GM21381 (cell line): ENCODE results near the gene KCNK4.
A peak's percentile ranks its signal among the peaks of the same experiment; 100 is the strongest.

Source experiments
- ATAC-seq: cut with Tn5 transposase; IDR thresholded peaks from one replicate; pipeline ENCODE4 v1.9.1; 2021; ENCODE audit warnings: mild to moderate bottlenecking, moderate library complexity; ENCODE audit not compliant: unreplicated experiment

The KCNK4 gene

DNA sequence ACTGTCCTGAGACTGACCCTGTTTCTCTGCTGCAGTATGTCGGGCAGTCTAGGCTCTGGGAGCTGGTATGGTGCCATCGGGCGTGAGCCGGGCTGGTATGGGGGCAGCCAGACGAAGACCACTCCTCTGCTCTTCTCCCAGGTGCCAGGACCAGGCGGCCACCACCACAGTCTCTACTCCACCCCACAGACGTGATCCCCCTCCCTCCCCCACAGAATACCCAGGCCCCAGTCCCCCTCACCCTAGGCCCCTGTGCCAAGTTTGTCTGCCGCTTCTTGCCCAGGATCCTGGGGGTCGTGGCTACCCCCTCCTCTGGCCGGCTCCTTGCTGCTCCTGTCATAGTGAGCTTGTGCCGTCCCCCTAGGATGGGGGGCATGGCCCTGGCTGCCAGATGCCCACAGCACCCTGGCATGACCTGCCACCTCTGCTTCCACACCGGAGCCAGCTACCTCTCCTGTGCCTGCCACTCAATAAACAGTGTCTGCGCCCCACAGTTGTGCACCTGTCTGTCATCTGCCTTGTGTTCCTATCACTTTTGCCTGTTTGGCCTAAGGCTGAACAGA lies 2.0 kb upstream of the KCNK4 start:
- ATAC-seq, result no peak

DNA sequence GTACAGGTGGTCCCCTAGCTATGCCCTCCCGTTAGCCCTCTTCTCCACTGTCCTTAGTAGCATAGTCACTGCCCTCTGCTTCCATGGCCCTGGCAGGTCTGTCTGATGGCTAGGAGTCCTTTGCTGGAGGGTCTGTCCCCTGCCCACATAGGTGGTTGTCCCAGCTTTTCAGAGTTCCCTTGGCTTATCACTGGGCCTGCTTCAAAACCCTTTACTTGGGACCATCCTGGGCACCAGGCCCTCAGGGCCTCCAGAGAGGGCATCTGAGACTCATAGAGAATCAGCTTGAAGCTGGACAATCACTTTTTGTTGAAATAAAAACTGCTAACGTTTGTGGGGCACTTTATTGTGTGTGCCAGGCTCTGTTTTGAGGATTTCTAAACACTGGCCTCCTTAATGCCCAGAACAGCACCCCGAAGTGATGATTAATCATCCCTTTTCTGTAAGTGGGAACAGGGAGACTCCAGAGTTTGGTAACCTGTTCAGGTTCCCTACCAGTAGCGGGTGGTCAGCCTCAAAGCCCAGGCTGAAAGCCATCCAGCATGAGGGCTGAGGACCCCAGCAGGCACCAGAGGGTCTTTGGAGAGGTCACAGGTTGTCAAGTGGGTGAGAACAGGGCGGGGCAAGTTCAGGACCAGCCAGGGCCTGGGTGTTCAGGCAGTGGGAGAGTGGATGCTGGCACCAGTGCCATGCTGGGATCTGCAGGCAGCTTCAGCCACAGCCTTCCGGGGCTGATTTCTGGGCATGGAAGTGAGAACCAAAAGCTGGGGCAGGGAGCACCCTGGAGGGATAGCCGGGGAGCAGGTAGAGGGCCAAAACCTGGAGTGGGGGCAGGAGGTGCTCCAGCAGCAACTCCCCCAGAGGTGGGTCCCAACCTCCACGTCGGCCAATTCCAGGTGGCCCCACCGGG lies 495 bp upstream of the KCNK4 start:
- ATAC-seq, result no peak

DNA sequence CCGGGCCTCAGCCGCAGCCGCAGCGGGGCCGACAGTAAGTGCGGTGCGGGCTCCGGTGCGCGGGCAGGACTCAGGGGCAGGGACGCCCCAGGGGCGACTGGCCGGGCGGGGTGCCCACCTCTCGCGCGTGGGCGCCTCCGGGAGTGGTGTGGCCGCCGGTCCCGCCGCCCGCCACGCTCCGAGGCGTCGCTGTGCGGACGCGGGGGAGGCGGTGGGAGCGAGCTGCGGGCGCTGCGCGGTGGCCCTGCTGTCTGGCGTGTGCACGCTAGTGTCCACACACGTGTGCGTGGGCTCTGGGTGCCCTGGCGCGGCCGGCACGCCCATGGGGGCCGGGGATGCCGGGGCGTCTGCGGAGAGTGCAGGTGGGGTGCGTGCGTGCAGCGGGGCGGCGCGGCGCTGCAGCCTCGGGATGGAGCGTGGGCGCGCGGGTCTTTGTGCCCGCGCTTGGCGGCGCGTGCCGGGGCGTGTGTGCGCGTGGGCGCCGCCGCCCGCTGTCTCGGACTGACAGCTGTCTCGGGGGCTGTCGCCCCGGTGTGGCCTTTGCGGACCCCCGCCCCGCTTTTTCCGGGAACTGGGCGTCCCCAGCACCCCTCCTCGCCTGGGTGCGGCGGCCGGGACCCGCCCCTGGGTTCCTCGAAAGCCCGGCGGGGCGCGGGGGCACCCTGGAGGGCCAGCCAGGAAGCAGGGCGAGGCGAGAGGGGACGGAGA lies 804 bp downstream of the KCNK4 start:
- no peak for ATAC-seq

DNA sequence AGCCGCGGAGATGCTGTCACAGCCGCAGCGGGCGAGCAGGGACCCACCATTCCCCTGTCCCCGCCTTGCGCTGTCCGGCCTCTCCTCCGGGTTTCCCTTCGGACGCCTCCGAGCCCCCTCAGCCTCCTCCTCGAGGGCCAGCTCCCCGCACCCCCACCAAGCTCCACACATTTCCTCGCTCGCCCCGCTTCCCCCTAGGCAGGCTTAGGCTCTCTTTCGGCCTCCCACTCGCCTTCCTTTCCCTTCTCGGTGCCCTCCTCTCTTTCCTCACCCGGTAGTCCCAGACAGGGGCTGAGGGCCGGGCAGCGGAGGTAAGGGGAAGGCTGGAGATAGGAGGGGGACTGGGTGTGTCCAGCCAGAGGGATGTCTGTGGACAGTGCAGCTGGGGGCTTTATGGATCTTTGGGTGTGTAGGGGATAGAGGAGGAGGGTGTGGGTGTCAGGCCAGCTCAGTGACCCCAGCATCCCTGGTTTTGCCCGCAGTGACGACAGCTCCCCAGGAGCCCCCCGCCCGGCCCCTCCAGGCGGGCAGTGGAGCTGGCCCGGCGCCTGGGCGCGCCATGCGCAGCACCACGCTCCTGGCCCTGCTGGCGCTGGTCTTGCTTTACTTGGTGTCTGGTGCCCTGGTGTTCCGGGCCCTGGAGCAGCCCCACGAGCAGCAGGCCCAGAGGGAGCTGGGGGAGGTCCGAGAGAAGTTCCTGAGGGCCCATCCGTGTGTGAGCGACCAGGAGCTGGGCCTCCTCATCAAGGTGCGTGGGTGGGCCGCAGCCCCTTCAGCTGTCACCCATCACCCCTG lies 1.6 kb downstream of the KCNK4 start:
- ATAC-seq, result no peak

DNA sequence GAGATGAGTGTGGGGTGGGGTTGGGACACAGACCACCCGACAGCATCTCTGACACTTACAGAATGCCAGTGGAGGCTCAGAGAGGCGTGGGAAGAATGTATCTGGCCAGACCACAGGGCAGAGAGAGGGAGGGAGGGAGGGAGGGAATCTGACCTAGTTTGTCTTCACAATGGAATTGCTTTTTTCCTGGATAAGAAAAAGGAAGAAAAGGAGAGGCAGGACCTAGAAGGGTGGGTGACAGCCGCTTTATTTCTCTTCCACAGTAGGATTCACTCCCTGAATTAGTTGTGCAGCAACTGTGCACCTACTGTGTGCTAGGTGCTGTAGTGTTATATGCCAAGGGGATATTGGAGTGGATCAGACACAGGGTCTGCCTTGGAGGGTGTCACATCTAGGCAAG lies 3.7 kb downstream of the KCNK4 start:
- no peak for ATAC-seq

DNA sequence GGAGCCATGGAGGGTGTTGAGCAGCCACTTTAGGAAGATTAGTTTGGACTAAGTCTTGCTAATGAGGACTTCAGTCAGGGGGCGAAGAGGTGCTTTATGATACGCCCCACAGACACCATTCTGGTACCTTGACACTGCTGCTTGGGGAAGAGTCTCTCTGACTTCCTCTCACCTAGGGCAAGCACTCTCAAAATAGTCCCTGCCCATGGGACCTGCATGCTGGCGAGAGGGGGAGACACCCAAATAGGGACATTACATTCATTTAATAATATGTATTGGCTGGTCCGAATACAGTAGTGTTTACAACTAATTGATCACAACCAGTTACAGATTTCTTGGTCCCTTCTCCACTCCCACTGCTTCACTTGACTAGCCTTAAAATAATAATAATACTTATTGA lies 4.7 kb downstream of the KCNK4 start:
- no peak for ATAC-seq

DNA sequence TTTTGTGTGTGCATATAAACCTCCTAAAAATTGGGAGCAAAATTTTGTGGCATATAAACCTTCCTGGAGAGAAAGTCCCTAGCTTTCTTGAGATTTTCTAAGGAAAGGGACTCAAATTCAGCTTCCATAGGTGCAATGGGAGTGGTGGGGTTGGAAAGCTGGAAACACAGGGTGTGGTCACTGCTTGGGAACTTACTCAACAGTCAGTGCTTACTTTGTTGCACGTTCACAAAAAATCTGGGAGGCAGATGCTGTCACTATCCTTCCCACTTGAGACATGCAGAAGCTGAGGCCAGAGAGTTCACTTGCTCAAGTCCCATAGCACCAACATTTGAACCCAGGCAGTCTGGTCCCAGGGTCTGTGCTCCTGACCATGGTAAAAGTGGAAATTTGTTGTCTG lies 5.1 kb downstream of the KCNK4 start:
- ATAC-seq, result no peak

DNA sequence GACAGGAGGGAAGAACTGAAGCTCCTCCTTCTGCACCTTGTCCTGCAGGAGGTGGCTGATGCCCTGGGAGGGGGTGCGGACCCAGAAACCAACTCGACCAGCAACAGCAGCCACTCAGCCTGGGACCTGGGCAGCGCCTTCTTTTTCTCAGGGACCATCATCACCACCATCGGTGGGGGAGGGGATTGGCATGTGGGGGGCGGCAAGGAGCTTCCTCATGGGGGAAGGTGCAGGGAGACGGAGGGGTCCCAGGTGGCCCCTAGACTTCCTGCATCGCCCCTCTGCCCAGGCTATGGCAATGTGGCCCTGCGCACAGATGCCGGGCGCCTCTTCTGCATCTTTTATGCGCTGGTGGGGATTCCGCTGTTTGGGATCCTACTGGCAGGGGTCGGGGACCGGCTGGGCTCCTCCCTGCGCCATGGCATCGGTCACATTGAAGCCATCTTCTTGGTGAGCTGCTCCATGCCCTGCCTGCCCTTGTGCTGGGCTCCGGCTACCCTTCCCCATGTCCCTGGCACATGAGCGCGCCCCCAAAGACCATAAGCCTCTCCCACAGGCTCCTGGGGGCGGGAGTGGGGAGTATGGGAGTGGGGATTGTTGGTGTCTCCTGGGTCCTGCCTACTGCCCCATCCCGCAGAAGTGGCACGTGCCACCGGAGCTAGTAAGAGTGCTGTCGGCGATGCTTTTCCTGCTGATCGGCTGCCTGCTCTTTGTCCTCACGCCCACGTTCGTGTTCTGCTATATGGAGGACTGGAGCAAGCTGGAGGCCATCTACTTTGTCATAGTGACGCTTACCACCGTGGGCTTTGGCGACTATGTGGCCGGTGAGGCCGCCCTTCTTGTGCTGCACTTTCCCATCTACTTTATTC lies 6.0 kb downstream of the KCNK4 start:
- ATAC-seq, result no peak

DNA sequence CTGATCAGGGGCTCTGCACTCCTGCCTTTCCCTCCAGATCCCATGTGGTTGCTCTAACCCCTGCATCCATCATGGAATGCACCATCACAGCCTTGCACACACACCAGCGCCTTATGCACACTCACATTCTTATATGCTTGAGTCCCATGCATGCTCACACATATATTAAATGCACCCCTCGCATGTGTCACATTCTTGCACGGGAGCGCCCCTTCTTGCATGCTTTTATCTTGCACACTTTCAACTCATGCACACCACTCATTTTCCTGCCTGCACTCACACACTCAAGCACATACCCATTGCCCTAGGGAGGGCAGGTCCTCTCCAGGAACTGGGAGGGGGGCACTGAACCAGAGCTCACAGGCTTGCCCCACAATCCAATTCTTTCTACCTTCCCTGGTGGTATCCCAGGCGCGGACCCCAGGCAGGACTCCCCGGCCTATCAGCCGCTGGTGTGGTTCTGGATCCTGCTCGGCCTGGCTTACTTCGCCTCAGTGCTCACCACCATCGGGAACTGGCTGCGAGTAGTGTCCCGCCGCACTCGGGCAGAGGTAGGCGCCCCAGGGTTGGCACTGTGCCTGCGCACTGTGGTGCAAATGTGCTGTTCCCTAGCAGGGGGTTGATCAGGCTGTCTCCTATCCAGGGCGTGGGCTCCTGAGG lies 6.7 kb downstream of the KCNK4 start:
- ATAC-seq, result no peak

DNA sequence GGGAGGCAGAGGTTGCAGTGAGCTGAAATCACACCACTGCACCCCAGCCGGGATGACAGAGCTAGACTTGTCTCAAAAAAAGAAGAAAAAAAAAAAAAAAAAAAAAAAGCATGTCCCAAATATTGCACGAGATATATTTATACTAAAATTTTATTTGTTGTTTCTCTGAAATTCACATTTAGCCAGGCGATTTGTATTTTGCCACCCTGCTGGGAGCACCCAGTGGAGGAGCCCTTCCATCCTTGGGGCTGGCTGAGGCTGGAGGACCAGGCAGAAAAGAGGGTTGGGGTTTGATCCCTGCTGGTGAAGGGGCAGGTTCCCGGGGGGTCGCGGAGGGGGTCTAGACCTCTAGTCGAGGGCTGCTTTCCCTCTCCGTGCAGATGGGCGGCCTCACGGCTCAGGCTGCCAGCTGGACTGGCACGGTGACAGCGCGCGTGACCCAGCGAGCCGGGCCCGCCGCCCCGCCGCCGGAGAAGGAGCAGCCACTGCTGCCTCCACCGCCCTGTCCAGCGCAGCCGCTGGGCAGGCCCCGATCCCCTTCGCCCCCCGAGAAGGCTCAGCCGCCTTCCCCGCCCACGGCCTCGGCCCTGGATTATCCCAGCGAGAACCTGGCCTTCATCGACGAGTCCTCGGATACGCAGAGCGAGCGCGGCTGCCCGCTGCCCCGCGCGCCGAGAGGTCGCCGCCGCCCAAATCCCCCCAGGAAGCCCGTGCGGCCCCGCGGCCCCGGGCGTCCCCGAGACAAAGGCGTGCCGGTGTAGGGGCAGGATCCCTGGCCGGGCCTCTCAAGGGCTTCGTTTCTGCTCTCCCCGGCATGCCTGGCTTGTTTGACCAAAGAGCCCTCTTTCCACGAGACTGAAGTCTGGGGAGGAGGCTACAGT lies 8.1 kb downstream of the KCNK4 start:
- ATAC-seq, result no peak

DNA sequence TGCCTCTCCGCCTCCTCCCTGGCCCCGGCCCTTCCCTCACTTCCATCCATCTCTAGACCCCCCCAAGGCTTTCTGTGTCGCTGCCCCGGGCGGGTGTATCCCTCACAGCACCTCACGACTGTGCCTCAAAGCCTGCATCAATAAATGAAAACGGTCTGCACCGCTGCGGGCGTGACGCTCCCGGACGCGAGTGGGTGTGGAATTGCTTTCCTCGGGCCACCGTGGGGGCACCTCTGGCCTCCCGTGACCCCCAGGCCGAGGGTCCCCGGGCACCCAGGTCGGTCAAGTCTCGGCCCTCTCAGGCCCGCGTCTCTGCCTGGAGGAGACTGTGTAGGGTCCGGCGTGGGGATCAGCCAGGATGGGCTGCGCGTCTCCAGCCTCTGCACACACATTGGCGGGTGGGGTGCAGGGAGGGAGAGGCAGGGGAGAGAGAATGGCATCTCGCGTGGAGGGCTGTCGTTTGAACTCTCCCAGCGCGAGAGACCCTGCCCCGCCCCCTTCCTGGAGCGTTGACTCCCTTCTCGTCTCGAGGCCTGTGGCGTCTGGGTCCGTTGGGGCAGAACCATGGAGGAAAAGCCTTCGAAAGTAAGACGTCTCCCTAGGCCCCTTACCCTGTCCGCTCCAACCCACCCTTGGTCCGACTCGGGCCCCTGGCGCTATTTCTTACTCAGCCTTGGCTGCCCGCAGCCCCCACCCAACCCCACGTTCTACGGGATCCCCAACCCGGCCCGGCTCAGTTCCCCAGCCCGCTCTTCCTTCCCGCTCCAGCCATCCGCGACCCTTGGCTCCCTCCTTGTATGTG lies 8.9 kb downstream of the KCNK4 start, which contains the start of gene CATSPERZ:
Gene CATSPERZ (plus strand): TSS at position 512 of the 802 bp plus-strand sequence. CDS start 53 bp downstream, at position 565.
- ATAC-seq, result no peak

DNA sequence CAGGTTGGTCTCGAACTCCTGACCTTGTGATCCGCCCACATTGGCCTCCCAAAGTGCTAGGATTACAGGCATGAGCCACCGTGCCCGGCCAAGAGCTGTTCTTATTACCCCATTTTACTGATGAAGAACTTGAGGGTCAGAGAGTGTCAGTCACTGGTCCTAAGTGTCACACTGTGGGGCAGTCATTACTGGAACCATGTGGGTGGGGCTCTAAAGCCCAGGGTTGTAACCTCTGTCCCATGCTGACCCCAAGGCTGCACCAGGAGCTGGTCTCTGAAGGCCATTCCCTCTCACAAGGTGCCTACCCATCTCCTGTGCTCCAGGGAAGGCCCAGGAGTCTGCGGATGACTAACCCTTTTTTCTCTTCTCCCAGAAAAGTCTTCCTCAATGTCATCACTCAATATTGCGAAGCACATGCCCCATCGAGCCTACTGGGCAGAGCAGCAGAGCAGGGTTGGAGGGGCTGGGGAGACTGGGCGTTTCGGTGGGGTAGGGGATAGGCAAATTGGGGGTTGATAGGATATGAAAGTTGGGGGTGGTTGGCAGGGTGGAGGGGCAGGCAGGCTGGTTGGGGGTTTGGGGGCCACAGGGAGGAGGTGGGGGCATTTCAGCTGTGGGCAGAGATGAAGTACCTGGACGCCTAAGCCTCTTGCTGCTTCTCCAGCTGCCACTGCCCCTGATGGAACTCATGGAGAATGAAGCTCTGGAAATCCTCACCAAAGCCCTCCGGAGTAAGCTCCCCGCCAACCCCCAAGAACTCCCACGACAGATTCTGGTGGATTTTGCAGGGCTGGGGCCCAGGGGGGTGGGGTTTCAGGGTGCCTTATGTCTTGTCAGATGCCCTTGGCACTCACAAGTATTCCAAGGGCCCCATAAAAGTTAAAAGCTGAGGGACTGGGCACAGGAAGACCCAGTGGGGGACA lies 12.3 kb downstream of the KCNK4 start:
- no peak for ATAC-seq

DNA sequence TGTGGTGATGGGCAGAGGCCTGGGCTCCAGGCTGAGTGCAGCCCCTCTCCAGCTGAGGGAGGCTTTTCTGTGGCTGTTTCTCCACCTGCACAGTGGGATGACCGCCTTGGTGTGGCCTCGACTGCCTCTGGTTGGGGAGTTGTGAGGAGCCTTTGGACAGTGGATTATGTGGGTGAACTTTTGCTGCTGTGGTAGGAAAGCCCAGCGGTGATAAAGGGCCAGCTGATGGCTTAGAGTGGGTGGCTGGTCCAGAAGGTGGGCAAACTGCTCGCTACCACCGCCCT lies 12.9 kb downstream of the KCNK4 start:
- no peak for ATAC-seq

DNA sequence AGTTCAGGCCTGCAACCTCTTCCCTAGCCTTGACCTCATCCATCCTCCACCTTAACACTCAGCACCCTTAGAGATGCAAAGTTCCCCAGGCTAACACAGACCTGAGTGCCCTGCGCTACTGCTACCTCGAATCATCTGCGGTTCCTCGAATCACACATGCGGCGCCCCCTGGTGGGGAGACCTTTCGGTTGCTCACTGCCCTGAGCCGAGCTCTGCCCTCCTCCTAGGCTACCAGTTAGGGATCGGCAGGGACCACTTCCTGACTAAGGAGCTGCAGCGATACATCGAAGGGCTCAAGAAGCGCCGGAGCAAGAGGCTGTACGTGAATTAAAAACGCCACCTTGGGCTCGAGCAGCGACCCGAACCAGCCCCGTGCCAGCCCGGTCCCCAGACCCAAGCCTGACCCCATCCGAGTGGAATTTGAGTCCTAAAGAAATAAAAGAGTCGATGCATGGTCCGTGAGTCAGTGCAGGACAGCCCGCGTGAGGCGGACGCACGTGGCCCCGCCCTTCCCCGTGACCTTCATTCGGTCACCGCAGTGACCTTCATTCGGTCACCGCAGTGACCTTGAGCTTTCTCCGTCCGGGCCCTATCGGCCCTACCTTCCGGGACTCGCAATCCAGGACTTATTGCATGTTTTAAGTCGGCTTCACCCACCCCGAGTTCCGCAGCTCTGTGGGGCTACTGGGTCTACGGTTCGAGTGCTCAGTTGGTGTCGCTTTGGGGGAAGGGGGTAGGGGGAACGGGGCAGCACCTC lies 13.4 kb downstream of the KCNK4 start:
- peak; percentile 26 for ATAC-seq

DNA sequence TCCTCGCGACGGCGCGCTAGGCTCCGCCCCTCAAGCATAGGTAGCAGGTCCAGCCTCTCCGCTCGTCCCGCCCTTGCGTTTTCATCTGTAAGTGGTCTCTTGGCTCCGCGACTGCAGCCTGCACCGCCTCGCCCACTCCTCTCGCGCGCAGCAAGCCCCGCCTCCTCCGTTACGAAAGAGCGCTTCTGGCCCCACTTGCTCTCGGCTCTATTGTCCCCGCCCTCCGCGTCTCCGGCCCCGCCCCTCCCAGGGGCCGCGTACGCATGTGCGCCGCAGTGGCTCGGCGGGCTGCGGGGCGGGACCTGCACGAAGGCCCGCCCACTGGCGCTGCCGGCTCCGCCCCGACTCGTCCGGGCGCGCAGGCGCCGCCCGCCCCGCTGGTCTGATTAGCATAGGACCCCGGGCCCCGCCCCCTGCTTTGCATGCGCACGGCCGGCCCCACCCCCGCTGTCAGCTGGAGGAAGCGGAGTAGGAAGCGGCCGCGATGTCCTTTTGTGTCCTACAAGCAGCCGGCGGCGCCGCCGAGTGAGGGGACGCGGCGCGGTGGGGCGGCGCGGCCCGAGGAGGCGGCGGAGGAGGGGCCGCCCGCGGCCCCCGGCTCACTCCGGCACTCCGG lies 14.1 kb downstream of the KCNK4 start, which contains the start of gene ESRRA:
Gene ESRRA (plus strand): TSS at position 450 of the 616 bp plus-strand sequence. CDS start 1,656 bp downstream, outside the sequence.
- peak; percentile 67 for ATAC-seq
